SK-N-SH treated with all-trans-retinoic acid at 6 μM for 48 hours (cell line): ENCODE data around the gene AKT1S1.

Experiments
- ATAC-seq: fragments of 200-7000 bp; cut with Tn5 transposase; 3 replicates; pipeline ENCODE4 v1.9.1; 2020; ENCODE audit warnings: mild to moderate bottlenecking, moderate library complexity
- ARNTL ChIP-seq: fragments of 450-650 bp; formaldehyde crosslinking; IDR thresholded peaks from 2 replicates; pipeline ENCODE4 v1.5.0; 2020; ENCODE audit warnings: low read depth, mild to moderate bottlenecking, moderate library complexity, borderline replicate concordance
- BACH2 ChIP-seq: fragments of 250-450 bp; sonication (Bioruptor Pico); IDR thresholded peaks from 2 replicates; pipeline ENCODE4 v1.9.0; 2021; ENCODE audit warnings: mild to moderate bottlenecking, borderline replicate concordance
- CREB5 ChIP-seq: fragments of 250-450 bp; sonication (Bioruptor Pico); IDR thresholded peaks from 2 replicates; pipeline ENCODE4 v1.5.1; 2020; ENCODE audit warnings: low read depth, mild to moderate bottlenecking, moderate library complexity
- CSRNP3 ChIP-seq: fragments of 250-450 bp; sonication (Bioruptor Pico); IDR thresholded peaks from 2 replicates; pipeline ENCODE4 v1.5.1; 2021; ENCODE audit warnings: mild to moderate bottlenecking, moderate library complexity
- ESRRG ChIP-seq: fragments of 250-450 bp; sonication (Bioruptor Pico); IDR thresholded peaks from 2 replicates; pipeline ENCODE4 v1.6.1; 2021; ENCODE audit warnings: mild to moderate bottlenecking
- GLIS3 ChIP-seq: fragments of 250-450 bp; sonication (Bioruptor Pico); IDR thresholded peaks from 2 replicates; pipeline ENCODE4 v1.5.0; 2020; ENCODE audit warnings: mild to moderate bottlenecking, moderate library complexity
- ISL1 ChIP-seq: fragments of 250-450 bp; sonication (Bioruptor Pico); IDR thresholded peaks from 2 replicates; pipeline ENCODE4 v2.1.2; 2022; ENCODE audit warnings: mild to moderate bottlenecking, moderate library complexity
- OSR1 ChIP-seq: fragments of 250-450 bp; sonication (Bioruptor Pico); IDR thresholded peaks from 2 replicates; pipeline ENCODE4 v1.8.0; 2022; ENCODE audit warnings: moderate library complexity, mild to moderate bottlenecking, inconsistent platforms
- PATZ1 ChIP-seq: fragments of 250-450 bp; sonication (Bioruptor Pico); IDR thresholded peaks from 2 replicates; pipeline ENCODE4 v1.8.0; 2020; ENCODE audit warnings: mild to moderate bottlenecking, moderate library complexity, borderline replicate concordance
- PPARA ChIP-seq: fragments of 250-450 bp; sonication (Bioruptor Pico); IDR thresholded peaks from 2 replicates; pipeline ENCODE4 v1.5.0; 2020; ENCODE audit warnings: mild to moderate bottlenecking, borderline replicate concordance
- RARB ChIP-seq: fragments of 250-450 bp; sonication (Bioruptor Pico); IDR thresholded peaks from 2 replicates; pipeline ENCODE4 v1.8.0; 2021; ENCODE audit warnings: mild to moderate bottlenecking, moderate library complexity
- SNAI2 ChIP-seq: fragments of 250-450 bp; sonication (Bioruptor Pico); IDR thresholded peaks from 2 replicates; pipeline ENCODE4 v1.5.0; 2020; ENCODE audit warnings: mild to moderate bottlenecking, moderate library complexity
- TCF4 ChIP-seq: fragments of 250-450 bp; sonication (Bioruptor Pico); IDR thresholded peaks from 2 replicates; pipeline ENCODE4 v1.8.0; 2021; ENCODE audit warnings: mild to moderate bottlenecking, moderate library complexity, borderline replicate concordance
- TOX ChIP-seq: fragments of 250-450 bp; sonication (Bioruptor Pico); IDR thresholded peaks from 2 replicates; pipeline ENCODE4 v1.8.0; 2021; ENCODE audit warnings: mild to moderate bottlenecking, moderate library complexity, borderline replicate concordance
- TSHZ2 ChIP-seq: fragments of 250-450 bp; sonication (Bioruptor Pico); IDR thresholded peaks from 2 replicates; pipeline ENCODE4 v1.5.0; 2020; ENCODE audit warnings: mild to moderate bottlenecking, moderate library complexity
- ZC3H10 ChIP-seq: fragments of 250-450 bp; sonication (Bioruptor Pico); IDR thresholded peaks from 2 replicates; pipeline ENCODE4 v1.5.1; 2021; ENCODE audit warnings: mild to moderate bottlenecking, moderate library complexity
- ZFP3 ChIP-seq: fragments of 250-450 bp; sonication (Bioruptor Pico); IDR thresholded peaks from 2 replicates; pipeline ENCODE4 v1.5.0; 2020; ENCODE audit warnings: mild to moderate bottlenecking, moderate library complexity
- ZFP30 ChIP-seq: fragments of 450-650 bp; formaldehyde crosslinking; IDR thresholded peaks from 2 replicates; pipeline ENCODE4 v1.5.0; 2022; ENCODE audit warnings: mild to moderate bottlenecking, moderate library complexity
- ZNF565 ChIP-seq: fragments of 450-650 bp; formaldehyde crosslinking; conservative IDR thresholded peaks from 2 replicates; pipeline ENCODE4 v1.5.0; 2020; ENCODE audit warnings: low read depth, mild to moderate bottlenecking, moderate library complexity
- ZNF70 ChIP-seq: fragments of 450-650 bp; formaldehyde crosslinking; IDR thresholded peaks from 2 replicates; pipeline ENCODE4 v1.5.0; 2020; ENCODE audit warnings: mild to moderate bottlenecking, moderate library complexity
- ZNF8 ChIP-seq: fragments of 450-650 bp; formaldehyde crosslinking; IDR thresholded peaks from 2 replicates; pipeline ENCODE4 v1.5.0; 2020; ENCODE audit warnings: mild to moderate bottlenecking, moderate library complexity

The AKT1S1 gene

GRCh38 chr19:49845414-49845813, 31.7 kb downstream of the AKT1S1 start:
- TF ChIP-seq ZNF8 (CRISPR knock-in tag) (no peak), CREB5 (CRISPR knock-in tag) (no peak), RARB (CRISPR knock-in tag) (no peak), ISL1 (no peak), TCF4 (CRISPR knock-in tag) (no peak), TOX (CRISPR knock-in tag) (no peak), SNAI2 (no peak), OSR1 (CRISPR knock-in tag) (no peak), BACH2 (CRISPR knock-in tag) (no peak), ZFP3 (no peak), TSHZ2 (CRISPR knock-in tag) (no peak), ZNF70 (no peak), PPARA (CRISPR knock-in tag) (no peak), ZNF565 (CRISPR knock-in tag) (no peak), ARNTL (CRISPR knock-in tag) (no peak), GLIS3 (CRISPR knock-in tag) (no peak), CSRNP3 (CRISPR knock-in tag) (no peak)
- no peak for ATAC-seq

- ATAC-seq = no peak
- TF ChIP-seq ZNF70 (no peak), ARNTL (CRISPR knock-in tag) (no peak), ESRRG (no peak), ZFP30 (CRISPR knock-in tag) (no peak), TCF4 (CRISPR knock-in tag) (no peak), PATZ1 (CRISPR knock-in tag) (no peak), RARB (CRISPR knock-in tag) (no peak), CREB5 (CRISPR knock-in tag) (no peak), CSRNP3 (CRISPR knock-in tag) (no peak), BACH2 (CRISPR knock-in tag) (no peak), TOX (CRISPR knock-in tag) (no peak), ZNF565 (CRISPR knock-in tag) (no peak), ZNF8 (CRISPR knock-in tag) (no peak), SNAI2 (no peak), ZC3H10 (CRISPR knock-in tag) (no peak), OSR1 (CRISPR knock-in tag) (no peak), TSHZ2 (CRISPR knock-in tag) (no peak), ISL1 (no peak), PPARA (CRISPR knock-in tag) (no peak)
Measured at GRCh38 chr19:49844138-49845095, 32.7 kb downstream of the AKT1S1 start.
